NB4 (cell line): ENCODE data around the gene KIAA0930.
"Not testable (repeated sequence)": the region's sequence is repeated elsewhere in the genome, so short reads cannot be mapped to it uniquely, and the experiment has no call there.

Experiments
- DNase-seq: peaks from one replicate; pipeline ENCODE4 v3.0.0; 2010; ENCODE audit warnings: low read depth
- H3K4me3 ChIP-seq: one replicate; pipeline ENCODE4 v1.5.1; 2011; ENCODE audit warnings: mild to moderate bottlenecking, low read depth, low read length, moderate library complexity
- MYC ChIP-seq: IDR thresholded peaks from 2 replicates; pipeline ENCODE4 v1.6.1; 2011; ENCODE audit warnings: low read depth, low read length
- POLR2A ChIP-seq: IDR thresholded peaks from 2 replicates; pipeline ENCODE4 v1.6.1; 2011; ENCODE audit warnings: mild to moderate bottlenecking; ENCODE audit not compliant: insufficient read length; ENCODE audit errors: extremely low read depth
- TF ChIP-seq, protein P1 (sequence below): IDR thresholded peaks from 2 replicates; pipeline ENCODE4 v1.6.1; 2011; ENCODE audit warnings: low read depth, low read length
- TF ChIP-seq, protein P2 (sequence below): IDR thresholded peaks from one replicate; pipeline ENCODE4 v1.5.1; 2012; ENCODE audit warnings: low read depth, low read length

Gene KIAA0930

DNA sequence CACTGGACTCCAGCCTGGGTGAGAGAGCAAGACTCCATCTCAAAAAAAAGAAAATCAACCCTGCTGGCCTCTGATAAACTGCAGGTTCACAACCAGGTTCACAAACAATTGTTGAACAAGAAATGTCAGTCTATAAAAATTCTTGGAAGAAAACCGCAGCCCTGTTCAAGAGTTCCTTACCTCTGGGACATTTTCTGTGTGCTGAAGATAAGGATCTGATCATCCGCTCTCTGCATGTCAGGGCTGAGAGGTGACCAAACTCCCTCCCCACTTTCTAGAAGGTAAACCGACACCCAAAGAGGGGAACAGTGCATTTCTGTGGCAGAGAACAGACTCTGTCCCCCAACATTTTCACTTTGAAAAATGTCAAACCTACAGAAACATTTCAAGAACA is 39.9 kb upstream of the KIAA0930 start:
- no peak for DNase-seq
- H3K4me3 ChIP-seq = no peak overlapping the region

DNA sequence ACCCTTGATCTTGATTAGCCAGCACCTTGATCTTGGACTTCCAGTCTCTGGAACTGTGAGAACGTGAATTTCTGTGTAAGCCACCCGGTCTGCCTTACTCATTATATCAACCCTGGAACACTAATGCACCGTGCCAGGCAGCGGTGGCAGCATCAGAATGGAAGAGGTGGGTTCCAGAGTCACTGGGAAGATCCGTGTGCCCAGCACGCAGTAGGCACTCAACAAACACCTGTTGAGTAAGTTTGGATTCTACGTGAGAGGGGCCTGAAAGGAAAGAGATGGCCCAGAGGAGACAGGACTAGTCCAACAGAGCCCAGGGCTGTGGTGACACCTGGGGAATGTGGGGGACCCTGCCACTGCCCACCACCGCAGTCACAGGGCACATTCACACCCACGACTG is 37.4 kb upstream of the KIAA0930 start:
- no peak for DNase-seq
- no peak for TF ChIP-seq MYC
- TF ChIP-seq, protein P1, sequence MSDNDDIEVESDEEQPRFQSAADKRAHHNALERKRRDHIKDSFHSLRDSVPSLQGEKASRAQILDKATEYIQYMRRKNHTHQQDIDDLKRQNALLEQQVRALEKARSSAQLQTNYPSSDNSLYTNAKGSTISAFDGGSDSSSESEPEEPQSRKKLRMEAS = no peak
- TF ChIP-seq POLR2A = no peak
- TF ChIP-seq, protein P2, sequence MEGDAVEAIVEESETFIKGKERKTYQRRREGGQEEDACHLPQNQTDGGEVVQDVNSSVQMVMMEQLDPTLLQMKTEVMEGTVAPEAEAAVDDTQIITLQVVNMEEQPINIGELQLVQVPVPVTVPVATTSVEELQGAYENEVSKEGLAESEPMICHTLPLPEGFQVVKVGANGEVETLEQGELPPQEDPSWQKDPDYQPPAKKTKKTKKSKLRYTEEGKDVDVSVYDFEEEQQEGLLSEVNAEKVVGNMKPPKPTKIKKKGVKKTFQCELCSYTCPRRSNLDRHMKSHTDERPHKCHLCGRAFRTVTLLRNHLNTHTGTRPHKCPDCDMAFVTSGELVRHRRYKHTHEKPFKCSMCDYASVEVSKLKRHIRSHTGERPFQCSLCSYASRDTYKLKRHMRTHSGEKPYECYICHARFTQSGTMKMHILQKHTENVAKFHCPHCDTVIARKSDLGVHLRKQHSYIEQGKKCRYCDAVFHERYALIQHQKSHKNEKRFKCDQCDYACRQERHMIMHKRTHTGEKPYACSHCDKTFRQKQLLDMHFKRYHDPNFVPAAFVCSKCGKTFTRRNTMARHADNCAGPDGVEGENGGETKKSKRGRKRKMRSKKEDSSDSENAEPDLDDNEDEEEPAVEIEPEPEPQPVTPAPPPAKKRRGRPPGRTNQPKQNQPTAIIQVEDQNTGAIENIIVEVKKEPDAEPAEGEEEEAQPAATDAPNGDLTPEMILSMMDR = no peak
- H3K4me3 ChIP-seq = no peak overlapping the region

More for the DNA sequence above, 39.9 kb upstream of the KIAA0930 start:
- TF ChIP-seq MYC (no peak), POLR2A (no peak)
- TF ChIP-seq, protein P1 = no peak
- TF ChIP-seq, protein P2 = no peak

DNA sequence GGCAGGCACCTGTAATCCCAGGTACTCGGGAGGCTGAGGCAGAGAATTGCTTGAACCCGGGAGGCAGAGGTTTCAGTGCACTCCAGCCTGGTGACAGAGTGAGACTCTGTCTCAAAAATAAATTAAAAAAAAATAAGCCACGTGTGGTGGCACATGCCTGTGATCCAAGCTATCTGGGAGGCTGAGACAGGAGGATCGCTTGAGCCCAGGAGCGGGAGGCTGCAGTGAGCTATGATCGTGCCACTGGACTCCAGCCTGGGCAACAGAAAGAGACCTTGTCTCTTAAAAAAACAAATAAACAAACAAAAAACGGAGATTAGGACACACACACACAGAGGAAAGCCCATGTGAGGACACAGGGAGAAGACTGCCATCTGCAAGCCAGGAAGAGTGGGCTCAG is 37.0 kb upstream of the KIAA0930 start:
- not testable (repeated sequence) for DNase-seq, H3K4me3 ChIP-seq

DNA sequence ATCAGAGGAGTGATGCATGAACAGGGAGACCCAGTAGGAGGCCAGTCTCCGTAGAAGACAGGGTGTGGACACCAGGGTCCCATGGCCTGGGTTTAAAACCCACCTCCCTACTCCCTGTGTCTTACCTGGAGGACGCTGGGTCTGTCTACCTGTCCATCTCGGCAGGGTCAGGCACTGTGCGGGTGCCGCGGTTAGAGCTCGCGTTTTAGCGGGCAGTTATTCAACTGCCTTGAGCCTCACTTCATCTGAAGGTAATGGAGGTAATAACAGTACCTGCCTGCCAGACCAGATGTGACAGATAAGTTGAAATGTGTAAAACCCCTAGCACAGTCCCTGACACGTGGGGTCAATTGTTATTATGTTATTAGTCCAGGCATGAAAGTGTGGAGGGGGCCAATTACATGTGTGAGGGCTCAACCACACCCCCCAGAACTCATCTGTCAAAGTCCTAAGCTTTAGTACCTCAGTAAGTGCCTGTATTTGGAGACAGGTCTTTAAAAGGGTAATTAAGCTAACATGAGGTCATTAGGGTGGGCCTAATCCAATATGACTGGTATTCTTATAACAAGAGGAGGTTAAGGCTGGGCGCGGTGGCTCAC is 35.9 kb upstream of the KIAA0930 start:
- H3K4me3 ChIP-seq = no peak overlapping the region

DNA sequence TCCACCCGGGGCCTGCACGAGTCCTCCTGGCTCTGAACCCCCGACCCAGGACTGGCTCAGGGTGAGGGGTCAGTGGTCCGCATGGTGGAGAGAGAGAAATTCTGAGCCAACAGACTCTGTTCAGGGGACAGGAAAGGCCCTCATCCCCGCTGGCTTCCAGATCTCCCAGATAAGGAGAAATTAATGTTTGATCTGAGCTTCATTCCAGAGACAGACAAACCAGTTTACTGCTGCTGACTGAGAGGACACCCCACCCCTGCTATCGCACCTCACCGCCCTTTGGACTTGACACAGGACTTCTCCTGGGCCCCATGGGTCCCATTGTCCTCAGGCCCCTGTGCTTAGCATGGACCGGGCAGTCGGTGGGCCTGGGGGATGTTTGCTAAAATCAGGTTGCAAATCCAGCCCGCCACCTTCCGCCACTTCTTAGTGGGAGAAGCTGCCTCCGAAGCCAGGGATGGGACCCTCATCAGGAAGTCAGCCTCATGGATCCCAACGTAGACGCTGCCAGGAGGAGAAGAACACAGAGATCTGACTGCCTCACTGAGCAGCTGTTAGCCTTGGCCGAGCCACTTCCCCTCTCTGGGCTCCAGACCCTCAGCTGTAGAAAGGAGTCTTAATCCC is 32.9 kb upstream of the KIAA0930 start:
- H3K4me3 ChIP-seq = no peak overlapping the region
- no peak for DNase-seq
- no peak for TF ChIP-seq MYC

More for the DNA sequence above, 35.9 kb upstream of the KIAA0930 start:
- TF ChIP-seq, protein P1 = no peak
- TF ChIP-seq MYC (no peak), POLR2A (no peak)
- TF ChIP-seq, protein P2 = no peak
- DNase-seq = no peak

DNA sequence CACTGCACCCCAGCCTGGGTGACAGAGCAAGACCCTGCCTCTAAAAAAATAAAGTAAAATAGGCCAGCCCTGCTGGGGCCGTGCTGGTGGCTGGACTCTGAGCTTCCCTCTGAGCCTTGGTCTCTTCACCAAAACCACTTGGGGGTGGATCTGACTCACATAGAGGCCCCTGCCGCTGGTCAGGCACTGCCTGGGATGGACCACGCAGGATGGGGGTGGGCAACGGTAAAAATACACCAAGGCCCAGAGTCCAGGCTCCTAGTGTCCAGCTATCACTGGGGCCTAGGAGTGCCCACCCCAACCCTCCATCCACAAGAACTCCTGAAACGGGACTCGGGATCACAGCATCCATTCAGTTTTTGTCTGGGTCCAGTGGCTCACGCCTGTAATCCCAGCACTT is 31.8 kb upstream of the KIAA0930 start:
- no peak for TF ChIP-seq MYC
- TF ChIP-seq, protein P1 = no peak
- no peak for TF ChIP-seq POLR2A
- TF ChIP-seq, protein P2 = no peak
- no peak overlapping the region for H3K4me3 ChIP-seq

More for the DNA sequence above, 31.8 kb upstream of the KIAA0930 start:
- DNase-seq = no peak
